ENCODE data around the gene PIN4.

PIN4 gene

GRCh38 chrX:72201836-72202536 lies 20.4 kb downstream of the PIN4 start:
- DNase-seq (ENCODE audit: low read depth in 1 of 2, low spot score in 1 of 2): no peak
- no peaks in the 10 kb centered on the region for H3K27me3 ChIP-seq (ENCODE audit: insufficient read depth, poor library complexity, severe bottlenecking)
- TF ChIP-seq REST (IDR thresholded peaks at IDR 0.05; ENCODE audit: insufficient replicate concordance, low read depth) (no peak), SPI1 (IDR thresholded peaks at IDR 0.05; ENCODE audit: borderline replicate concordance, low read depth) (no peak), POLR2AphosphoS5 (IDR thresholded peaks at IDR 0.05; ENCODE audit: low read depth) (no peak), GABPA (IDR thresholded peaks at IDR 0.05; ENCODE audit: low read depth) (no peak), CTCF (IDR thresholded peaks at IDR 0.05; ENCODE audit: insufficient read depth, low read length) (no peak)
- H3K4me3 ChIP-seq (replicated peaks; ENCODE audit: insufficient read depth, low read length): no peak overlapping the region
- no peak overlapping the region for H3K27ac ChIP-seq (replicated peaks)

GRCh38 chrX:72202792-72203401 lies 21.3 kb downstream of the PIN4 start:
- TF ChIP-seq REST (IDR thresholded peaks at IDR 0.05; ENCODE audit: insufficient replicate concordance, low read depth) (no peak), POLR2AphosphoS5 (IDR thresholded peaks at IDR 0.05; ENCODE audit: low read depth) (no peak), SPI1 (IDR thresholded peaks at IDR 0.05; ENCODE audit: borderline replicate concordance, low read depth) (no peak), CTCF (IDR thresholded peaks at IDR 0.05; ENCODE audit: insufficient read depth, low read length) (no peak), GABPA (IDR thresholded peaks at IDR 0.05; ENCODE audit: low read depth) (no peak)
- H3K27me3 ChIP-seq (ENCODE audit: insufficient read depth, poor library complexity, severe bottlenecking): no peaks in the 10 kb centered on the region
- H3K27ac ChIP-seq (replicated peaks): no peak overlapping the region
- no peak overlapping the region for H3K4me3 ChIP-seq (replicated peaks; ENCODE audit: insufficient read depth, low read length)
- no peak for DNase-seq (ENCODE audit: low read depth in 1 of 2, low spot score in 1 of 2)

GRCh38 chrX:72203421-72203820 lies 21.9 kb downstream of the PIN4 start:
- H3K27ac ChIP-seq (replicated peaks): no peak overlapping the region
- no peaks in the 10 kb centered on the region for H3K27me3 ChIP-seq (ENCODE audit: insufficient read depth, poor library complexity, severe bottlenecking)
- no peak for TF ChIP-seq REST (IDR thresholded peaks at IDR 0.05; ENCODE audit: insufficient replicate concordance, low read depth)
- TF ChIP-seq SPI1 (IDR thresholded peaks at IDR 0.05; ENCODE audit: borderline replicate concordance, low read depth): no peak
- TF ChIP-seq POLR2AphosphoS5 (IDR thresholded peaks at IDR 0.05; ENCODE audit: low read depth): no peak
- no peak for TF ChIP-seq GABPA (IDR thresholded peaks at IDR 0.05; ENCODE audit: low read depth)
- no peak for TF ChIP-seq CTCF (IDR thresholded peaks at IDR 0.05; ENCODE audit: insufficient read depth, low read length)
- DNase-seq (ENCODE audit: low read depth in 1 of 2, low spot score in 1 of 2): no peak
- H3K4me3 ChIP-seq (replicated peaks; ENCODE audit: insufficient read depth, low read length): no peak overlapping the region
